GM18517 (cell line): Measurements from ENCODE around the gene ITCH.
"Not testable (repeated sequence)": the region's sequence is repeated elsewhere in the genome, so short reads cannot be mapped to it uniquely, and the experiment has no call there.

ENCODE experiments used
- ATAC-seq: cut with Tn5 transposase; IDR thresholded peaks from one replicate; pipeline ENCODE4 v1.9.1; 2021; ENCODE audit warnings: mild to moderate bottlenecking, moderate library complexity; ENCODE audit not compliant: unreplicated experiment

ITCH gene

GRCh38 chr20:34449674-34450592 is 86.9 kb downstream of the ITCH start:
- ATAC-seq = no peak

- no peak for ATAC-seq
Measured at GRCh38 chr20:34452281-34452982, 89.4 kb downstream of the ITCH start.

- ATAC-seq = no peak
Measured at GRCh38 chr20:34458631-34459030, 95.6 kb downstream of the ITCH start.

GRCh38 chr20:34459209-34459897 is 96.3 kb downstream of the ITCH start:
- no peak for ATAC-seq

- ATAC-seq = no peak
Measured at GRCh38 chr20:34461779-34462087, 98.7 kb downstream of the ITCH start.

- ATAC-seq = no peak
Measured at GRCh38 chr20:34468951-34469350, 105.9 kb downstream of the ITCH start.

- ATAC-seq = no peak
Measured at GRCh38 chr20:34472246-34472925, 109.3 kb downstream of the ITCH start.

GRCh38 chr20:34473262-34473883 is 110.3 kb downstream of the ITCH start:
- no peak for ATAC-seq

GRCh38 chr20:34475979-34476736 is 113.1 kb downstream of the ITCH start:
- no peak for ATAC-seq

GRCh38 chr20:34479627-34480026 is 116.6 kb downstream of the ITCH start:
- no peak for ATAC-seq

- not testable (repeated sequence) for ATAC-seq
Measured at GRCh38 chr20:34482154-34482553, 119.1 kb downstream of the ITCH start.

- not testable (repeated sequence) for ATAC-seq
Measured at GRCh38 chr20:34483585-34484220, 120.6 kb downstream of the ITCH start.

- no peak for ATAC-seq
Measured at GRCh38 chr20:34485068-34485634, 122.1 kb downstream of the ITCH start.

GRCh38 chr20:34491226-34491931 is 128.3 kb downstream of the ITCH start:
- ATAC-seq = no peak

- no peak for ATAC-seq
Measured at GRCh38 chr20:34491932-34492509, 128.9 kb downstream of the ITCH start.

GRCh38 chr20:34493646-34494045 is 130.6 kb downstream of the ITCH start:
- ATAC-seq = no peak

- ATAC-seq = no peak
Measured at GRCh38 chr20:34495307-34495706, 132.2 kb downstream of the ITCH start.

- ATAC-seq = no peak
Measured at GRCh38 chr20:34495916-34496315, 132.8 kb downstream of the ITCH start.
